Measurements from ENCODE around the gene GIPR.
"Not testable (repeated sequence)": the region's sequence is repeated elsewhere in the genome, so short reads cannot be mapped to it uniquely, and the experiment has no call there.

Gene GIPR

GRCh38 chr19:45681391-45682015, 13.5 kb downstream of the GIPR start:
- H3K79me2 ChIP-seq (ENCODE audit: control insufficient read depth, low read length) = no peaks in the 10 kb centered on the region
- peaks cover 15% of the 10 kb centered on the region for H3F3A ChIP-seq (ENCODE audit: control insufficient read depth, insufficient read depth)
- H3K36me3 ChIP-seq (ENCODE audit: control insufficient read depth, low read length) = peaks cover 26% of the 10 kb centered on the region
- no peaks in the 10 kb centered on the region for H4K20me1 ChIP-seq (ENCODE audit: control insufficient read depth, insufficient read depth, low read depth, low read length)
- H3K4me2 ChIP-seq (ENCODE audit: low read length) = peak overlapping the region; percentile 82
- no peaks in the 10 kb centered on the region for H3K27me3 ChIP-seq (ENCODE audit: control insufficient read depth, low read length)
- H3K4me1 ChIP-seq (ENCODE audit: control insufficient read depth, low read length) = peaks cover 26% of the 10 kb centered on the region
- peak overlapping the region; percentile 70 for H3K4me3 ChIP-seq (ENCODE audit: low read length)
- H3K27ac ChIP-seq (ENCODE audit: low read depth, low read length) = no peak overlapping the region
- no peaks in the 10 kb centered on the region for H3K9me2 ChIP-seq (replicated peaks; ENCODE audit: control insufficient read depth, low read length)
- TF ChIP-seq, protein P1, sequence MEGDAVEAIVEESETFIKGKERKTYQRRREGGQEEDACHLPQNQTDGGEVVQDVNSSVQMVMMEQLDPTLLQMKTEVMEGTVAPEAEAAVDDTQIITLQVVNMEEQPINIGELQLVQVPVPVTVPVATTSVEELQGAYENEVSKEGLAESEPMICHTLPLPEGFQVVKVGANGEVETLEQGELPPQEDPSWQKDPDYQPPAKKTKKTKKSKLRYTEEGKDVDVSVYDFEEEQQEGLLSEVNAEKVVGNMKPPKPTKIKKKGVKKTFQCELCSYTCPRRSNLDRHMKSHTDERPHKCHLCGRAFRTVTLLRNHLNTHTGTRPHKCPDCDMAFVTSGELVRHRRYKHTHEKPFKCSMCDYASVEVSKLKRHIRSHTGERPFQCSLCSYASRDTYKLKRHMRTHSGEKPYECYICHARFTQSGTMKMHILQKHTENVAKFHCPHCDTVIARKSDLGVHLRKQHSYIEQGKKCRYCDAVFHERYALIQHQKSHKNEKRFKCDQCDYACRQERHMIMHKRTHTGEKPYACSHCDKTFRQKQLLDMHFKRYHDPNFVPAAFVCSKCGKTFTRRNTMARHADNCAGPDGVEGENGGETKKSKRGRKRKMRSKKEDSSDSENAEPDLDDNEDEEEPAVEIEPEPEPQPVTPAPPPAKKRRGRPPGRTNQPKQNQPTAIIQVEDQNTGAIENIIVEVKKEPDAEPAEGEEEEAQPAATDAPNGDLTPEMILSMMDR (IDR thresholded peaks at IDR 0.05; ENCODE audit: low read depth, low read length, poor library complexity, severe bottlenecking) = peak; percentile 88
- no peak for TF ChIP-seq EZH2phosphoT487 (IDR thresholded peaks at IDR 0.05; ENCODE audit: borderline replicate concordance, low read length)
- no peaks in the 10 kb centered on the region for H3K9me3 ChIP-seq (ENCODE audit: control insufficient read depth, insufficient read depth, low read length)

DNA sequence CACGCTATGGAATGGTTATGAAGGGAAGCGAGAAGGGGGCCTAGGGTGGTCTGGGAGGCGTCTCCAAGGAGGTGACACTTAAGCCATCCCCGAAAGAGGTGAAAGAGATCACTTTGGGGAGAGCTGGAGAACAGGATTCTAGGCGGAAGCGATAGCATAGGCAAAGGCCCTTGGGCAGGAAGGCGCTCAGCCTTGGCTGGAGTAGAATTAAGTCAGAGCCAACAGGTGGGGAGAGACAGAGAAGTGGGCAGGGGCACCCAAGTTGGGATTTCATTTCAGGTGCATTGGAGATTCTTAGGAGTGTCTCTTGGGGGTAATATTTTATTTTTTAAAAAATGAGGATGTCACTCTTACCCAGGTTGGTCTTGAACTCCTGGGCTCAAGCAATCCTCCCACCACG, 14.1 kb downstream of the GIPR start:
- TF ChIP-seq, protein P1 (IDR thresholded peaks at IDR 0.05; ENCODE audit: low read depth, low read length, poor library complexity, severe bottlenecking) = no peak
- no peak for TF ChIP-seq EZH2phosphoT487 (IDR thresholded peaks at IDR 0.05; ENCODE audit: borderline replicate concordance, low read length)
- H3K79me2 ChIP-seq (ENCODE audit: control insufficient read depth, low read length) = no peaks in the 10 kb centered on the region
- peaks cover 15% of the 10 kb centered on the region for H3F3A ChIP-seq (ENCODE audit: control insufficient read depth, insufficient read depth)
- H3K4me2 ChIP-seq (ENCODE audit: low read length) = peak overlapping the region; percentile 82
- H3K9me3 ChIP-seq (ENCODE audit: control insufficient read depth, insufficient read depth, low read length) = no peaks in the 10 kb centered on the region
- peaks cover 29% of the 10 kb centered on the region for H3K36me3 ChIP-seq (ENCODE audit: control insufficient read depth, low read length)
- no peak overlapping the region for H3K27ac ChIP-seq (ENCODE audit: low read depth, low read length)
- no peaks in the 10 kb centered on the region for H4K20me1 ChIP-seq (ENCODE audit: control insufficient read depth, insufficient read depth, low read depth, low read length)
- H3K4me1 ChIP-seq (ENCODE audit: control insufficient read depth, low read length) = peaks cover 21% of the 10 kb centered on the region
- no peaks in the 10 kb centered on the region for H3K9me2 ChIP-seq (replicated peaks; ENCODE audit: control insufficient read depth, low read length)
- no peaks in the 10 kb centered on the region for H3K27me3 ChIP-seq (ENCODE audit: control insufficient read depth, low read length)
- H3K4me3 ChIP-seq (ENCODE audit: low read length) = peak overlapping the region; percentile 70

GRCh38 chr19:45682908-45683307, 14.9 kb downstream of the GIPR start:
- Histone ChIP-seq H3K27ac (ENCODE audit: low read depth, low read length) (no peak overlapping the region), H3F3A (ENCODE audit: control insufficient read depth, insufficient read depth) (peaks cover 15% of the 10 kb centered on the region), H4K20me1 (ENCODE audit: control insufficient read depth, insufficient read depth, low read depth, low read length) (no peaks in the 10 kb centered on the region), H3K79me2 (ENCODE audit: control insufficient read depth, low read length) (peaks cover 1% of the 10 kb centered on the region; the same call in 1 of the 2 replicates), H3K9me2 (replicated peaks; ENCODE audit: control insufficient read depth, low read length) (no peaks in the 10 kb centered on the region), H3K36me3 (ENCODE audit: control insufficient read depth, low read length) (peaks cover 37% of the 10 kb centered on the region), H3K27me3 (ENCODE audit: control insufficient read depth, low read length) (no peaks in the 10 kb centered on the region), H3K4me2 (ENCODE audit: low read length) (no peak overlapping the region), H3K4me3 (ENCODE audit: low read length) (no peak overlapping the region), H3K4me1 (ENCODE audit: control insufficient read depth, low read length) (peaks cover 16% of the 10 kb centered on the region), H3K9me3 (ENCODE audit: control insufficient read depth, insufficient read depth, low read length) (no peaks in the 10 kb centered on the region)
- TF ChIP-seq, protein P1 (IDR thresholded peaks at IDR 0.05; ENCODE audit: low read depth, low read length, poor library complexity, severe bottlenecking) = no peak
- no peak for TF ChIP-seq EZH2phosphoT487 (IDR thresholded peaks at IDR 0.05; ENCODE audit: borderline replicate concordance, low read length)

DNA sequence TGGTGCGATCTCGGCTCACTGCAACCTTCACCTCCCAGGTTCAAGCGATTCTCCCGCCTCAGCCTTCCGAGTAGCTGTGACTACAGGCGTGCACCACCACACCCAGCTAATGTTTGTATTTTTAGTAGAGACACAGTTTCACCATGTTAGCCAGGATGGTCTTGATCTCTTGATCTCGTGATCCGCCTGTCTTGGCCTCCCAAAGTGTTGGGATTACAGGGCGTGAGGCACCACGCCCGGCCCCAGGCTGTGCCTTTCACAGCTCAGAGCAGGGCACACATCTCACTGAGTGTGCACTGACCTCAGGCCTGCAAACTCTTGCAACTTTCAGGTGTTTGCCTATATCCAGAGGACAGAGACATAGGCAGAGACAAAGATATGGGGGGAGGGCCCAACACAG, 17.0 kb downstream of the GIPR start:
- H3K4me2 ChIP-seq (ENCODE audit: low read length); H3K4me3 ChIP-seq (ENCODE audit: low read length); H3K27ac ChIP-seq (ENCODE audit: low read depth, low read length); H3K27me3 ChIP-seq (ENCODE audit: control insufficient read depth, low read length); H3K9me3 ChIP-seq (ENCODE audit: control insufficient read depth, insufficient read depth, low read length); H4K20me1 ChIP-seq (ENCODE audit: control insufficient read depth, insufficient read depth, low read depth, low read length); H3K9me2 ChIP-seq (replicated peaks; ENCODE audit: control insufficient read depth, low read length): not testable (repeated sequence)
- Histone ChIP-seq H3K36me3 (ENCODE audit: control insufficient read depth, low read length) (peaks cover 56% of the 10 kb centered on the region), H3K79me2 (ENCODE audit: control insufficient read depth, low read length) (peaks cover 22% of the 10 kb centered on the region), H3F3A (ENCODE audit: control insufficient read depth, insufficient read depth) (peaks cover 15% of the 10 kb centered on the region), H3K4me1 (ENCODE audit: control insufficient read depth, low read length) (peaks cover 14% of the 10 kb centered on the region)

Data from DOHH2 (cell line).